ENCODE data around the gene KPNA1.

KPNA1 gene

DNA sequence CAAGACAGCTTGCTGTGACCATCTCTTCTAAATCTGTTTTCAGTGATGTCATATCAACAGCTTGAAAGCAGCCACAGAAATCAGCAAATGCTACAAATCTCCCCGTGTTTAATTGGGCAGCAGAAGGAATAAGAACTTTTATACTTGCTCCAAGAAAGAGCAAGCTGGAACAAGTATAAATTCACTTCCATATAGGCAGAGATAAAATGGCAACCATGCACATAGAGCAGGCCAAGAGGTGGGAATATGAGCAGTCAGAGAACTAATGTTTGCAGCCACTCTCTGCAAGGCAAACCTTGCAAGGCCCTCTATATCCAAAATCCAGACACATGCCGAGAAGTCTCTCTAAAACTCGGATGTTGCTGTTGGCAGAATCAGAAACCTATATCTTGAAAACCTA, 33.3 kb upstream of the KPNA1 start:
- no peak overlapping the region for H3K9ac ChIP-seq (ENCODE audit: low read depth, low read length, poor library complexity)
- no peak overlapping the region for H2BK5ac ChIP-seq (ENCODE audit: low read length)
- no peak overlapping the region for H3K14ac ChIP-seq (ENCODE audit: low read length)
- H2BK120ac ChIP-seq (ENCODE audit: low read depth, low read length), result no peak overlapping the region
- WGBS, 2 donors (ENCODE audit: extremely low coverage in 2 of 2, insufficient read length in 2 of 2, insufficient replicate concordance in 1 of 2), result no CpG with 5 or more reads among the region's 3 CpGs
- H2AFZ ChIP-seq (ENCODE audit: low read length), result no peak overlapping the region
- H3K4me1 ChIP-seq (ENCODE audit: control insufficient read depth in 2 of 2, insufficient read depth in 1 of 2, low read depth in 1 of 2, low read length in 2 of 2), result no peaks in the 10 kb centered on the region
- no peak overlapping the region for H3K27ac ChIP-seq (replicated peaks; ENCODE audit: low read length)
- no peak overlapping the region for H2AK5ac ChIP-seq (ENCODE audit: low read depth, low read length)
- H3K9me3 ChIP-seq (replicated peaks in 1 of 2; ENCODE audit: control insufficient read depth in 2 of 2, insufficient read depth in 1 of 2, low read depth in 1 of 2, low read length in 2 of 2), result no peaks in the 10 kb centered on the region
- no peak overlapping the region for H3K23ac ChIP-seq (ENCODE audit: low read depth, low read length, poor library complexity)
- H3K27me3 ChIP-seq (ENCODE audit: control insufficient read depth in 3 of 3, insufficient read depth in 3 of 3, low read depth in 1 of 3, low read length in 3 of 3), result no peaks in the 10 kb centered on the region
- H3K36me3 ChIP-seq (replicated peaks in 1 of 2; ENCODE audit: control insufficient read depth in 2 of 2, insufficient read depth in 2 of 2, low read length in 2 of 2), result peaks cover 0 to 32% of the 10 kb centered on the region in 2 donors
- no peak for DNase-seq (ENCODE audit: low spot score)
- H4K91ac ChIP-seq (ENCODE audit: low read depth, low read length, poor library complexity), result no peak overlapping the region
- H3K79me1 ChIP-seq (ENCODE audit: low read depth, low read length), result no peaks in the 10 kb centered on the region
- H4K8ac ChIP-seq (ENCODE audit: low read depth, low read length), result no peak overlapping the region
- no peak overlapping the region for H3K4ac ChIP-seq (ENCODE audit: low read length)
- H2BK15ac ChIP-seq (ENCODE audit: low read length), result no peak overlapping the region
- no peak overlapping the region for H3K4me2 ChIP-seq (ENCODE audit: insufficient read depth, low read length, poor library complexity, severe bottlenecking)
- no peak overlapping the region for H3K4me3 ChIP-seq (ENCODE audit: low read length in 2 of 2)
- H3K18ac ChIP-seq (ENCODE audit: low read length), result no peak overlapping the region
- no peak overlapping the region for H2BK12ac ChIP-seq (ENCODE audit: low read length)

DNA sequence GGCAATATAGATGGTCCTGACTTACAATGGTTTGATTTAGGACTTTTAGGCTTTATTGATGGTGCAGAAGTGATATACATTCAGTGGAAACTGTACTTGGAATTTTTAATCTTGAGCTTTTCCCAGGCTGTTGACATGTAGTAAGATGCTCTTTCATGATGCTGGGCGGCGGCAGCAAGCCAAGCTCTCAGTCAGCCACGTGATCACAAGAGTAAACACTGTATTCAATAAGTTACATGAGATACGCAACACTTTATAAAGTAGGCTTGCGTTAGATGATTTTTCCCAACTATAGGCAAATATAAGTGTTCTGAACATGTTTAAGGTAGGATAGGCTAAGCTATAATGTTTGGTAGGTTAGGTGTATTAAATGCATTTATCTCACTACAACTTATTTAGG, 31.4 kb upstream of the KPNA1 start:
- WGBS, 2 donors (ENCODE audit: extremely low coverage in 2 of 2, insufficient read length in 2 of 2, insufficient replicate concordance in 1 of 2), result no CpG with 5 or more reads among the region's 5 CpGs
- Histone ChIP-seq H3K14ac (ENCODE audit: low read length) (no peak overlapping the region), H3K36me3 (replicated peaks in 1 of 2; ENCODE audit: control insufficient read depth in 2 of 2, insufficient read depth in 2 of 2, low read length in 2 of 2) (peaks cover 0 to 34% of the 10 kb centered on the region in 2 donors), H3K27me3 (ENCODE audit: control insufficient read depth in 3 of 3, insufficient read depth in 3 of 3, low read depth in 1 of 3, low read length in 3 of 3) (no peaks in the 10 kb centered on the region), H3K4me3 (ENCODE audit: low read length in 2 of 2) (no peak overlapping the region), H3K4me1 (ENCODE audit: control insufficient read depth in 2 of 2, insufficient read depth in 1 of 2, low read depth in 1 of 2, low read length in 2 of 2) (no peaks in the 10 kb centered on the region), H4K91ac (ENCODE audit: low read depth, low read length, poor library complexity) (no peak overlapping the region), H3K79me1 (ENCODE audit: low read depth, low read length) (no peaks in the 10 kb centered on the region), H2AFZ (ENCODE audit: low read length) (no peak overlapping the region), H3K18ac (ENCODE audit: low read length) (no peak overlapping the region), H4K8ac (ENCODE audit: low read depth, low read length) (no peak overlapping the region), H2BK15ac (ENCODE audit: low read length) (no peak overlapping the region), H2BK120ac (ENCODE audit: low read depth, low read length) (no peak overlapping the region), H3K27ac (replicated peaks; ENCODE audit: low read length) (no peak overlapping the region), H3K4ac (ENCODE audit: low read length) (no peak overlapping the region), H2BK12ac (ENCODE audit: low read length) (no peak overlapping the region), H3K9ac (ENCODE audit: low read depth, low read length, poor library complexity) (no peak overlapping the region), H3K23ac (ENCODE audit: low read depth, low read length, poor library complexity) (no peak overlapping the region), H2AK5ac (ENCODE audit: low read depth, low read length) (no peak overlapping the region), H3K9me3 (replicated peaks in 1 of 2; ENCODE audit: control insufficient read depth in 2 of 2, insufficient read depth in 1 of 2, low read depth in 1 of 2, low read length in 2 of 2) (no peaks in the 10 kb centered on the region), H3K4me2 (ENCODE audit: insufficient read depth, low read length, poor library complexity, severe bottlenecking) (no peak overlapping the region), H2BK5ac (ENCODE audit: low read length) (no peak overlapping the region)
- no peak for DNase-seq (ENCODE audit: low spot score)

GRCh38 chr3:122538956-122539490, 24.3 kb upstream of the KPNA1 start:
- Histone ChIP-seq H3K27me3 (ENCODE audit: control insufficient read depth in 3 of 3, insufficient read depth in 3 of 3, low read depth in 1 of 3, low read length in 3 of 3) (no peaks in the 10 kb centered on the region), H3K18ac (ENCODE audit: low read length) (no peak overlapping the region), H3K4ac (ENCODE audit: low read length) (no peak overlapping the region), H2AK5ac (ENCODE audit: low read depth, low read length) (no peak overlapping the region), H3K36me3 (replicated peaks in 1 of 2; ENCODE audit: control insufficient read depth in 2 of 2, insufficient read depth in 2 of 2, low read length in 2 of 2) (peaks cover 0 to 34% of the 10 kb centered on the region in 2 donors), H3K9me3 (replicated peaks in 1 of 2; ENCODE audit: control insufficient read depth in 2 of 2, insufficient read depth in 1 of 2, low read depth in 1 of 2, low read length in 2 of 2) (no peaks in the 10 kb centered on the region), H3K23ac (ENCODE audit: low read depth, low read length, poor library complexity) (no peak overlapping the region), H4K8ac (ENCODE audit: low read depth, low read length) (no peak overlapping the region), H3K9ac (ENCODE audit: low read depth, low read length, poor library complexity) (no peak overlapping the region), H3K27ac (replicated peaks; ENCODE audit: low read length) (no peak overlapping the region), H2BK5ac (ENCODE audit: low read length) (no peak overlapping the region), H2AFZ (ENCODE audit: low read length) (no peak overlapping the region), H3K4me2 (ENCODE audit: insufficient read depth, low read length, poor library complexity, severe bottlenecking) (no peak overlapping the region), H2BK120ac (ENCODE audit: low read depth, low read length) (no peak overlapping the region), H2BK12ac (ENCODE audit: low read length) (no peak overlapping the region), H3K4me3 (ENCODE audit: low read length in 2 of 2) (no peak overlapping the region), H3K79me1 (ENCODE audit: low read depth, low read length) (no peaks in the 10 kb centered on the region), H4K91ac (ENCODE audit: low read depth, low read length, poor library complexity) (no peak overlapping the region), H3K14ac (ENCODE audit: low read length) (no peak overlapping the region), H3K4me1 (ENCODE audit: control insufficient read depth in 2 of 2, insufficient read depth in 1 of 2, low read depth in 1 of 2, low read length in 2 of 2) (no peaks in the 10 kb centered on the region), H2BK15ac (ENCODE audit: low read length) (no peak overlapping the region)
- no CpG with 5 or more reads among the region's 7 CpGs for WGBS, 2 donors (ENCODE audit: extremely low coverage in 2 of 2, insufficient read length in 2 of 2, insufficient replicate concordance in 1 of 2)
- no peak for DNase-seq (ENCODE audit: low spot score)

- Histone ChIP-seq H3K79me1 (ENCODE audit: low read depth, low read length) (no peaks in the 10 kb centered on the region), H2BK12ac (ENCODE audit: low read length) (no peak overlapping the region), H3K27ac (replicated peaks; ENCODE audit: low read length) (no peak overlapping the region), H4K8ac (ENCODE audit: low read depth, low read length) (no peak overlapping the region), H3K27me3 (ENCODE audit: control insufficient read depth in 3 of 3, insufficient read depth in 3 of 3, low read depth in 1 of 3, low read length in 3 of 3) (no peaks in the 10 kb centered on the region), H2BK5ac (ENCODE audit: low read length) (no peak overlapping the region), H3K9me3 (replicated peaks in 1 of 2; ENCODE audit: control insufficient read depth in 2 of 2, insufficient read depth in 1 of 2, low read depth in 1 of 2, low read length in 2 of 2) (peaks cover 0 to 2% of the 10 kb centered on the region in 2 donors), H2AFZ (ENCODE audit: low read length) (no peak overlapping the region), H4K91ac (ENCODE audit: low read depth, low read length, poor library complexity) (no peak overlapping the region), H2BK120ac (ENCODE audit: low read depth, low read length) (no peak overlapping the region), H3K4me2 (ENCODE audit: insufficient read depth, low read length, poor library complexity, severe bottlenecking) (no peak overlapping the region), H3K4me3 (ENCODE audit: low read length in 2 of 2) (no peak overlapping the region), H3K18ac (ENCODE audit: low read length) (no peak overlapping the region), H3K4me1 (ENCODE audit: control insufficient read depth in 2 of 2, insufficient read depth in 1 of 2, low read depth in 1 of 2, low read length in 2 of 2) (no peaks in the 10 kb centered on the region), H2BK15ac (ENCODE audit: low read length) (no peak overlapping the region), H3K36me3 (replicated peaks in 1 of 2; ENCODE audit: control insufficient read depth in 2 of 2, insufficient read depth in 2 of 2, low read length in 2 of 2) (peaks cover 0 to 57% of the 10 kb centered on the region in 2 donors), H3K9ac (ENCODE audit: low read depth, low read length, poor library complexity) (no peak overlapping the region), H3K4ac (ENCODE audit: low read length) (no peak overlapping the region), H2AK5ac (ENCODE audit: low read depth, low read length) (no peak overlapping the region), H3K23ac (ENCODE audit: low read depth, low read length, poor library complexity) (no peak overlapping the region), H3K14ac (ENCODE audit: low read length) (no peak overlapping the region)
- no CpG with 5 or more reads among the region's 3 CpGs for WGBS, 2 donors (ENCODE audit: extremely low coverage in 2 of 2, insufficient read length in 2 of 2, insufficient replicate concordance in 1 of 2)
- no peak for DNase-seq (ENCODE audit: low spot score)
Observed at GRCh38 chr3:122536632-122537001, 21.9 kb upstream of the KPNA1 start.
